GM19372 (cell line): Measurements from ENCODE around the gene PHETA1.
"Not testable (repeated sequence)": the region's sequence is repeated elsewhere in the genome, so short reads cannot be mapped to it uniquely, and the experiment has no call there.

Experiments
- ATAC-seq: cut with Tn5 transposase; IDR thresholded peaks from one replicate; pipeline ENCODE4 v1.9.1; 2021; ENCODE audit warnings: mild to moderate bottlenecking, low read depth, moderate library complexity; ENCODE audit not compliant: unreplicated experiment

Gene PHETA1

DNA sequence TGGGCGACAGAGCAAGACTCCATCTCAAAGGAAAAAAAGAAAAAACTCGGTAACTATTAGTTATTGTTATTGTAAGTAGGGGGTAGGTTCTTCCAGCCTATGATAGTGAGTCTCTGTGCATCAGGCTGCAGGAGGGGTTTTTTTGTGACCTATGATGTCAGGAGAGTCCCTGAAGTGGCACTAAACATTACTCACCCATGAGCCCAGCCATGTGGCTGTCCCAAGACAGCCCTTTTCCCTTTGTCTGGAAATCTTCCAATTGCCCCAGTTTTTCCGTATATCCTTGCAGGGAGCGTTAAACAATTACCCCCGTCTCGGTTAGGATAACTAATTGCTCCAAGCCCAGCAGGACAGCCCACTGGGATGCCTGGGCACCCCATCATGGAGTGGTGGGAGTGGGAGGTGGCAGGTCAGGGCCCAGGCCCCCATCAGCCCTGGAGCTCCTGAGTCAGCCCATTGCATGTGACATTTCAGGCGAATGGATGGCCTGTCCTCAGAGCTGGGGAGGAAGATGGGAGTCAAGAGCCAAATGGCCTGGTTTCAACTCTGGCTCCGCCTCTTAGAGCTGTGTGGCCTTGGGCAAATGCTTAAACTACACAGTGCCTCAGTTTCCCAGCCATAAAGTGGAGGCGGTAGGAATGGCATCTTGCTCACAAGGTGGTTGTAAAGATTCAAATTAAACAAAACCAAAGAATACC, 16.4 kb downstream of the PHETA1 start:
- no peak for ATAC-seq

DNA sequence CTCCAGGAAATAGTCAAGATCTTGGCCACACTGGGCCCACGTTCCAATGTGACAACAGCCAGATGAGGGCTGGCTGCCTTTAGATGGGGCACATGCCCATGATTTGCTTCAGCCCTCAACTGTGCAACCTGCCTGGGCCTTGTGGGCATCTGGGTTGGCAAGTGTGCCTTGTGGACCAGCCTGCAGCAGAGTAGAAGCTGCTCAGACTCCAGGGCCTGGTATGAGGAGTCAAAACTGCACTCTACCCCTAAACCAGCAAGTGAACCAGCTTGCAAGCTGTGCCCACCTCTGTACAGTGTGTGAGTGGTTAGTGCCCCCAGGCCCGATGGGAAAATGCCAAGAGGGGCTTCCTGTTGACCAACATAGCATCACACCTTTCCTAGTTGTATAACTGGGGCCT, 17.9 kb downstream of the PHETA1 start:
- no peak for ATAC-seq

DNA sequence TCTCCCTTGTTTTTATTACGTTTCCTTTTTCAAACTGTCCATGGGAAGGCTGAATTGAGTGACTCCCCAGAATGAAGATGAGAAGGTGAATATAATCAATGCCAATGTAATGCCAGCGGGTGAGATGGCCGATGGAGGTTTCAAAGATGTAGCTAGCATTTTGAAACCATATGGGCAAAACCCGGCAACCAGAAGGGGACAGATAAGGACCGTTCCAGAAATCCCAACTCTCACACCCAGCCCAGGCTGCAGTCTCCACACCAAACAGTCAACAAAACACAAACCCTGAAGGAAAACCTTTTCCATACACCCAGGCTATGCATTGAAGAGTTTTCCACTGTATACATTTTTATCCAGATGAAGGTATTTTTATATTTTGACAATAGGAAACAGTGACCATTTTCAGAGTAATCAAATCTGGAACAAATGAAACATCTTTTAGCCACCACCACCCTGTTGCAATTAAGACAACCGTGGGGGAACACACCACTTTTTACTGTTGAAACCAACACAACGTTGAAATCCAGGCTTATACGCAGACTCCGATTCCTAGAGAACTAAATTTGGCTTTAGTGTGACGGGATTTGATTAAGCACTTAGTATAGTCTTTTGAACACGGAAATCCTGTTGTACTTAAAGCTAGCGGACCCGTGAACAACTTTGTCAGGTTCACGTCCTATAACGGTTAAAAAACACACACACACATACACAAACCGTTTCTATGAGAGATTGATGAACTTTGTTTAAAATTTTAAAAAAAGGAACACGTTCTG, 19.0 kb downstream of the PHETA1 start:
- no peak for ATAC-seq

DNA sequence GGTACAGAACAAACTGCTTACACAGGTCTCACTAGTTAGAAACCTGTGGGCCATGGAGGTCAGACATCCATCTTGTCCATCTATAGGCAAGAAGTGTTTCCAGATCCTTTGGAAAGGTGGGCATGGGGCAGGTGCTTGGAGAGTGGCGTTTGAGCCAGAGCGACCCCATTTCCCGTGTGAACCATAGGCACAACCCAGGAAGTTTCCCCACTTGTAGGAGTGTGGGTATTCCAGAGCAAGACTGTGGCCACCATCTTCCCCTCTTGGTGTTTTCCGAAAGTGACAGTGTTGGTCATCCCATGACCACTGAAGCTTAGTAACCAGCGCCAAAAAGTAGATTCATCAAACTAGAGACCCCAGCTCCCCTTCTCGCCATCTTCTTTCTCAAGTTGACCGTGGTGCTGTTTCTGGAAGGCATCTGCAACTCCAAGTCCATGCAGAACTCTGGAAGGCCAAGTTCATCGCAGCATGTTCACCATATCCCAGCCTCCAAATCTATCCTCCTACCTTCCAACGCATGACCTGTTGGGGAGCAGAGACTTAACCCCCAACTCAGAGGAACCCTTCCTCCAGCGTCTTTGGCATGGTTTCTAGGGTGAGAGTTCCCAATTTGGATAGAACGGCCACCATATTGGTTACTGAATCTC, 19.7 kb downstream of the PHETA1 start:
- no peak for ATAC-seq

DNA sequence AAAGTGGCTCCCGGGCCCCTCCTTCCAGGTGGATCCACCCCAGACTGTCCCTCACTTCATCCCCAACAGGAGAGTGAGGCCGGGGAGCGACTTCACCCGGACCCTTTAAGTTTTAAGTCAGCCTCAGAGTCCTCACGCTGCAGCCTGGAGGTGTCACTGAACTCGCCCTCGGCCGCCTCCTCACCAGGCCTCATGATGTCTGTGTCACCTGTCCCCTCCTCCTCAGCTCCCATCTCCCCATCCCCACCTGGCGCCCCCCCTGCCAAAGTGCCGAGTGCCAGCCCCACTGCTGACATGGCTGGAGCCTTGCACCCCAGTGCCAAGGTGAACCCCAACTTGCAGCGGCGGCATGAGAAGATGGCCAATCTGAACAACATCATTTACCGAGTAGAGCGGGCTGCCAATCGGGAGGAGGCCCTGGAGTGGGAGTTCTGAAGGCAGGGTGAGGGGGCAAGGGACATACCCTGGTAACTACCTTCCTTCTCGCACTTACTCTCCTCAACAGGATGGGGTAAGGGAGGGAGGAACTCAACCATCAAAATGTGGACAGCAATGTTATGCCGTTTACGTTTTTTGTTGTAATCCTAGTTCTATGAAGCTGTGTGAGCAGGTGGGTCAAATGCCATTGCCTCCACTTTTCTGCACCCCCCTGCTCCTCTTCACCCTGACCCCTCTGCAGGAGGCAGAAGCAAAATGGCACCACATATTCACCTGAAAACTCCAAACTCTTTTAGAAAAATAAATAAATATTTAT, 20.8 kb downstream of the PHETA1 start:
- no peak for ATAC-seq

DNA sequence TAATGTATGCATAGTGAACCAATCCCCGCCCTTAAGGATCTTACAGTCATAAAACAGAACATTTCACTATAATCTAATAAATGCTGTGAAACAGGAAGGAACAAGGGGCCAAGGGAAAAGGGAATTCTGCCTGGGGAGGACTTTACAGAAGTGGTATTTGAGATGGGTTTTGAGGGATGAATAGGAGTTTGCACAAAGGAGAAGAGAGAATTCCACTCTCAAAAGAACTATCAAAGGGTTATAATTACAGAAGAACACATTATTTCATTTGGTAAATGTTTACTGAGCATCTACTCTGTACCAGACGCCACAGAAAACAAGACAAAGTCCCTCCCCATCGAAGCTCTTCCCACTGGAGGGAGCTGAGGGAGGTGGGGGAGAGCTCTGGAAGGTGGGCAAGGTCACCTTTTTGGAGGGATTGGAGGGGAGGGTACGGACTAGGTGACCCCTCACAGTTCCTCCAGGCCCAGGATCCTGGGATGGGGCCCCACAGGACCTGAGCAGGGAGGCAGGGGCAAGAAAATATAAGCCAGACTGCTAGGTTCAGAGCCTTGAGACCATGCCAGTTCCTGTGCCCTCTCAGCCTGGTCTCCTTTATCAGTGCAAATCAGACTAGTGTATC, 24.5 kb downstream of the PHETA1 start:
- ATAC-seq, result no peak

DNA sequence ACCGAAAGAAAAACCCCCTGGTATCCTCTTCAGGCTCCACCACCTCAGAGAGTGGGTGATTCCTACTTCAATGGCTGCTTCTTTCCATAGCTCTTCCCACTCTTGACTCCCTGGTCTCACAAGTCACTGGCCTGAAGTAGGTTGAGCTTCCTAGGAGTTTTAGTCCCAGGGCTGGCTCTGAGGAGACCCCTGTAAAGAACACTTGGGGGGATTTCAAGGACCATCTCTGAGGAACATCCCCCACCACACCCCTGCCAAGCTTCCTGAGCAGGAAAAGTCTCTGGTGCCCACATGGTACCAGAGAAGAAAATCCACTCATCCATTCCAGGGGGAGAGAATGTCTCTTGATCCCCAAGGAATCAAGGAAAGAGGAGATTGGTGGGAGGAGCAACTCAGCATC, 25.7 kb downstream of the PHETA1 start:
- no peak for ATAC-seq

DNA sequence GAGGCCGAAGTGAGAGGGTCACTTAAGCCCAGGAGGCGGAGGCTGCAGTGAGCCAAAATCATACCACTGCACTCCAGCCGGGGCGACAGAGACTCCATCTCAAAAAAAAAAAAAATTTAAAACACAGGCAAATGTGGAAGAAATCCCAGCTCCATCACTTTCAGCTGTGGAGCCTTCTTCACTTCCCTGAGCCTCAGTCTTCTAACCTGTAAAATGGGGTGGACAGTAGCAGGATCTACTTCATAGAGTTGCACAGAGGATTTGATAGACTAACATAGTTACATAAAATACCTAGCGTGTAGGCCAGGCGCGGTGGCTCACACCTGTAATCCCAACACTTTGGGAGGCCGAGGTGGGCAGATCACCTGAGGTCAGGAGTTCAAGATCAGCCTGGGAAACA, 26.5 kb downstream of the PHETA1 start:
- ATAC-seq, result no peak

DNA sequence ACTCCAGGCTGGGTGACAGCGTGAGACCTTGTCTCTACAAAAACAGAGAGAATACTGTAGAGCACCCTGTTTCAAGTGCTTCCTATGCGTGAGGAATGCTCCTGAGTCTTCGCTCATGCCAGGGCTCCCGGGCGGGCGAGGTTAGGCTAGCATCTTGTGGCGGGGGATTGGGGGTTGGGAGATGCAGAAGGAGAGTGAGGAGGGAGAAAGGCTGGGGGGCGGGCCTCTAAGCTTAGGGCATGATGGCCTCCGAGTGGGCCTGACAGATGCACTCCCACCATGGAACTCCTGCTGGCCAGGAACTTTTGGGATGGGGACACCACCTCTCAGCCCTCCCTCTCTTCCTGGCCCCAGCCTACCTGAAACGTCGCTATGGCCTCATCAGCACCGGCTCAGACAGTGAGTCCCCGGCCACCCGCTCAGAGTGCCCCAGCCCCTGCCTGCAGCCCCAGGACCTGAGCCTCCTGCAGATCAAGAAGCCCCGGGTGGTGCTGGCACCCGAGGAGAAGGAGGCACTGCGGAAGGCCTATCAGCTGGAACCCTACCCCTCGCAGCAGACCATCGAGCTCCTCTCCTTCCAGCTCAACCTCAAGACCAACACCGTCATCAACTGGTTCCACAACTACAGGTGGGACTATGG, 27.3 kb downstream of the PHETA1 start:
- no peak for ATAC-seq

DNA sequence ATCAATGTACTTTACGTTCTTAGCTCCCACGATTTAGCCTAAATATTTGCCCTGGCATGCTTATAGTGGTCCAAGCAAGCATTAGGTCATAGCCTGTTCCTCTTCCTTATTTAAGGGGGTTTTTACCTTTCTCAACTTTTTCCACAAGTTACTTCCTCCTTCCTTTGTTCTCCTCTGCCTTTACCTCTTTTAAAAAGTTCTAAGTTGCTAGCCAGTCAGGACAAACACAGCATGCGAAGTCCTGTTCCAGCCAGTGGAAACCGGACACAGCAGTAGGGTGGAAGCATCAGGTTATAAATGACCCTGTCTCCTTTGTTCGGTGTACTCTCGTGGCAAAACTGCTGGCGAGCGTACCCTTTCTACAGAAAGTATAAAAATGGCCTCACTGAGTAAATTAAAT, 28.2 kb downstream of the PHETA1 start:
- ATAC-seq, result not testable (repeated sequence)

DNA sequence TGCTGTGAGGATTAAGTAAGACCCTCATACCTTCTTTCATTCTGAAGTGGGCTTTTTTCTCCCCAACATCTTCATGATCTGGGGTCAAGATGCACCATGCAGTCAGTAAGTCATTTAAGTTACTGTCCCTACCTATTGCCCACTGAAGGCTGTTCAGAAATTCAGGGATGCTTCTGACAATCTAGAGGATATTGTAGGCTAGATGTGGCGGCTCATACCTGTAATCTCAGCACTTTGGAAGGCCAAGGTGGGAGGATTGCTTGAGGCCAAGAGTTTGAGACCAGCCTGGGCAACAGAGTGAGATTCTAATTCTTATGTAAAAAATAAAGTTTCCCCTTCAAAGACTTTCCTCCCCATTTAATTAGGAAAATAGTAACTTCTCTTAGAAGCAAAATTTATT, 28.7 kb downstream of the PHETA1 start:
- no peak for ATAC-seq

DNA sequence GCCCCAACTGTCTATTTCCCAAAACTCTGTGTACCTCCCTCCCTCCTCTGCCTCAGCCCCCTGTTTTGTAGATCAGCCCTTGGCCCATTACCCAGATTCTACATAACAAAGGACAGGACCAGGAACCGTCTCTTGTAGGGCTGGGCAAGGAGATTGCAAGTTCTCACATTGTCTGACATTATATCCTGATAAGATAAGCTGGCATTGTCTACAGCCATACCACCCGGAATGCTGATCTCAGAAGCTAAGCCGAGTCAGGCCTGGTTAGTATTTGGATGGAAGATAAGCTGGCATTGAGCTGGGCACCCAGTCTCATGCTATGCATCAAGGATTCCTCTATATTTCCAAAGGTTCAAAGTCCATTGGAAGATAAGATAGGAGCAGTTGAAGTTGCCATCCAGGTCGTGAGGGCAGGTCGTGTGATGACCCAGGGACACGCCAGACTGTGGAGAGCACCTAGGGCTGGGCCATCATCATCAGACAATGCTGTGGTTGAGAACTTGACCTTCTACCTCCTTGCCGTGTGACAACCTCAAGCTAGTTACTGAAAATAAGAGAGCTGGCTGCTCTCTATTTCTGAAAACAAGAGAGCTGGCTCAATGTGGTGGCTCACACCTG, 29.5 kb downstream of the PHETA1 start:
- ATAC-seq, result no peak

DNA sequence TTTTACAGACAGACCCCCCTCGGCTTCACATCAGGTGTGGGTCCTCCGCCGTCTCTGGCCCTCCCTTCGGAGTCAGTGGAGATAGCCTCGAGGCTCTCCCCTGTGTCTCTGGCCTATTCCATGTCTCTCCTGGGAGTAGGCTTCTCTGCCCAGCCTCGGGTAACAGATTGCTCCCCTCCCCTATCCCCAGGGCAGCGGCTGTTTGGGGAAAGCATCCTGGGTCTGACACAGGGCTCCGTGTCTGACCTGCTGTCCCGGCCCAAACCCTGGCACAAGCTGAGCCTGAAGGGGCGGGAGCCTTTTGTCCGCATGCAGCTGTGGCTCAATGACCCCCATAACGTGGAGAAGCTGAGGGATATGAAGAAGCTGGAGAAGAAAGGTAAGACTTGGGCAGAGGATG, 30.8 kb downstream of the PHETA1 start:
- no peak for ATAC-seq

DNA sequence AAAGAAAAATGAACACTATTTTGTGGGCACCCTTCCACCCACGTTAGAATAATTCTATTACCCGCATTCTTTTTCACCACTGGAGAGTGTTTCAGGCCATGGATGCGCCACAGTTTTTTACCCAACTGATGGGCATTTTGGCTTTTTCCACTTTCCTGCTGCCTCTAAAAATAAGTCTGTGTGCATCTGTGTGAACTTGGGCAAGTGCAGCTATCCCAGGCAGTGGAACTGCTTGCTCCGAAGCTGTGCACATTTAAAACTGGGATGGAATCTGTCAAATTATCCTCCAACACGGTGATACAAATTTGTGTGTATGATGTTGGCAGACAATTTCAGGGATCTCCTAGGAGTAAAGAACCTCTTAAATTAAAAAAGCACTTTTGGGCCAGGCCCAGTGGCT, 31.5 kb downstream of the PHETA1 start:
- ATAC-seq, result no peak

DNA sequence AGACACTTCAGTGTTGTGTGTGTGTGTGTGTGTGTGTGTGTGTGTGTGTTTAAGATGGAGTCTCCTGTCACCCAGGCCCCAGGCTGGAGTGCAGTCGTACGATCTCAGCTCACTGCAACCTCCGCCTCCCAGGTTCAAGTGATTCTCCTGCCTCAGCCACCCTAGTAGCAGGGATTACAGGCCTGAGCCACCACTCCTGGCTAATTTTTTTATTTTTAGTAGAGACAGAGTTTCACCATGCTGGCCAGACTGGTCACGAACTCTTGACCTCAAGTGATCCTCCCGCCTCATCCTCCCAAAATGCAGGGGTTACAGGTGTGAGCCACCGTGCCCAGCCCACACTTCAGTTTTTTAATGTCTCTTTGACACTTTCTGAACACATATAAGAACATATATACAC, 32.5 kb downstream of the PHETA1 start:
- not testable (repeated sequence) for ATAC-seq

DNA sequence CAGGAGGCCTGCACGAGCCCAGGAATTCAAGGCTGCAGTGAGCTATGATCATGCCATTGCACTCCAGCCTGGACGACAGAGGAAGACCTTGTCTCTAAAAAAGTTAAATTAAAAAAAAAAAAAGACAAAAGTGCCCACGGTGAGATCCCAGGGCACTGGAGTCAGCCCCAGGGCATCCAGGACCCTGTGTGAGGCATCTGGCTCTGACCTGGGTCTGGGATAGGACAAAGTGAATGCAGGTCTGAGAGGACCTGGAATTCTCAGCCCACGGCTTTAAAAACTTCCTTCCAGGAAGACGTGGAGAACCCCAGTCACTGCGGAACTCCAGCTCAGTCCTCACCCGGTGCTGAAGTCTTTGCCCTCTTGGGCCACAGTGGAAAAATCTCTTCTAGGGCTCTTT, 33.1 kb downstream of the PHETA1 start:
- no peak for ATAC-seq

DNA sequence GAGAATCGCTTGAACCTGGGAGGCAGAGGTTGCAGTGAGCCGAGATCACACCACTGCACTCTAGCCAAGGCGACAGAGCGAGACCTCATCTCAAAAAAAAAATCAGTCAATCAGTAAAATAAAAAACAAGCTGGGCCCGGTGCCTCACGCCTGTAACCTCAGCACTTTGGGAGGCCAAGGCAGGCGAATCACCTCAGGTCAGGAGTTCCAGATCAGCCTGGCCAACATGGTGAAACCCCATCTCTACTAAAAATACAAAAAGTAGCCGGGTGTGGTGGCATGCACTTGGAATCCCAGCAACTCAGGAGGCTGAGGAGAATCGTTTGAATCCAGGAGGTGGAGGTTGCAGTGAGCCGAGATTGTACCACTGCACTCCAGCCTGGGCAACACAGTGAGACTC, 33.6 kb downstream of the PHETA1 start:
- not testable (repeated sequence) for ATAC-seq

DNA sequence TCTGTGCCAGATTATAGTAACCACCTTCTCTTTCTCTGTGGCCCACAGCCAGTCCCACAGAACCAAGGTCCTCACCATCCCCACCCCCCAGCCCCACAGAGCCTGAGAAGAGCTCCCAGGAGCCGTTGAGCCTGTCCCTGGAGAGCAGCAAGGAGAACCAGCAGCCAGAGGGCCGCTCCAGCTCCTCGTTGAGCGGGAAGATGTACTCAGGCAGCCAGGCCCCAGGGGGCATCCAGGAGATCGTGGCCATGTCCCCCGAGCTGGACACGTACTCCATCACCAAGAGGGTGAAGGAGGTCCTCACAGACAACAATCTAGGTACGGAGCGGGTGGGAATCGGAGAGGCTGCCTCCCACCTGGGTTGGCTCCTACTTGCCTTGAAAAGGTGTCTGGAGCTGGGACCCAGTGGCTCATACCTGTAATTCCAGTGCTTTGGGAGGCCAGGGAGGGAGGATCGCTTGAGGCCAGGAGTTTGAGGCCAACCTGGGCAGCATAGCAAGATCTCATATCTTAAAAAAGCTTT, 34.4 kb downstream of the PHETA1 start:
- no peak for ATAC-seq
